Kidney capillary endothelial cell (primary cell): ENCODE measurements around the gene ERVK3-1.
"Not testable (repeated sequence)": the region's sequence is repeated elsewhere in the genome, so short reads cannot be mapped to it uniquely, and the experiment has no call there.

Experiments
- DNase-seq: peaks from one replicate; pipeline ENCODE4 v3.0.0-alpha.2; 2018; ENCODE audit warnings: low spot score

Gene ERVK3-1

DNA sequence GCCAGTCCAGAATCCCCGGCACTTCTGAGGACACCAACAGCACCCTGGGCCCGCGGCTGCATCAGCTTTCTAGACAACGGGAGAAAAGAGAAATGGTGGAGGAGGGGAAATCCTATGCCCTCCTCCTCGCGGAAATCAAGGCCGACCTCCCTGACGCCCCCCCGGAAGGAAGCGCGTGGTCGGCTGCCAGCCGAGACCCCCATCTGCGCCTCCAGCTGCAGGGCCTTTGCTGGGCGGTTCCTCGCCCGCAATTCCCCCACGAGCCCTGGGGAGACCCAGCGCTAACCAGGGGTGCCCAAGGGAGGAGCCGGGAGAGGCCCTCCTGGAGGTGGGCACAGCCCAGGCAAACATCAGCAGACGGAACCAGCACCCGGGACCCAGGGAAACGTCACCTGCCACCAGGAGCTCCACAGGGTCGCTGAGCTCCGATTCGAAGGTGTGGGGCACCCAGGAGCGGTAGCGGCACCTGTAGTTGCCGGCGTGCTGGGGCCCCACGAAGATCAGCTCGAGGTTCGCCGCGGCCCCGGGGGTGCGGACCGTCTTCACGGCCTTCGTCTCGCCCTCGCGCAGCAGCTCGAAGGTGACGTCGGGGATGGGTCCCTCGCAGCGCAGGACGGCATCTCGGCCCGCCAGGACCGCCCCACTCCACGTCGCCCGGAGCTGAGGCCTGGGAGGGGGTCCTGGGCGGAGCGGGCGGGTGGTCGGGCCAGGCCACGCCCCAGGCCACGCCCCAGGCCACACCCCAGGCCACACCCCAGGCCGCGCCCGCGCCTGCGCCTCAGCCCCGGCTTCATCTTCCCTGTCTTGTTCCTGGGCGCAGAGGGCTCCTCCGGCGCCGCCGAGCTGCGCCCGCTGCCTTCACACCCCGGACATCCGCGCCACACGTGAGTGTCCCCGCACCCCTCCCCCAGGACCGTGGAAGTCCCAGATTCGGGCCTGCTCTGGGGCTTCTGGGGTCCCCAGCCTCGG, 42.1 kb downstream of the ERVK3-1 start:
- DNase-seq, result no peak

- DNase-seq, result not testable (repeated sequence)
Observed at GRCh38 chr19:58348080-58348479, 42.9 kb downstream of the ERVK3-1 start.

DNA sequence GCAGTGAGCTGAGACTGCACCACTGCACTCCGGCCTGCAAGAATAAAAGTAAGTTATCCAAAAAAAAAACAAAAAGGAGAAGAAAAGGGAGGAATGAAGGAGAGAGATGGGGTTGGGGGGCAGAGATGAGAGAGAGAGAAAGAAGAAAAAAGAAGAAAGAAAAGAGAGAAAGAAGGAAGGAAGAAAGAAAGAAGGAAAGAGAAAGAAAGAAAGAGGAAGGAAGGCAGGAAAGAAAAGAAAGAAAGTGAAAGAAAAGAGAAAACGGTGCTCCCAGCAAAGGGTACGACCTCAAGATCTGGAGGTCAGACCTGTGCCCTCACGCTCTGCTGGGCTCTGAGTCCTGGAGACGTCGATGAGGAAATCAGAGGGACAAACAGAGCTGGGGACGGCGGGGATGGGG, 44.4 kb downstream of the ERVK3-1 start:
- DNase-seq, result no peak

DNA sequence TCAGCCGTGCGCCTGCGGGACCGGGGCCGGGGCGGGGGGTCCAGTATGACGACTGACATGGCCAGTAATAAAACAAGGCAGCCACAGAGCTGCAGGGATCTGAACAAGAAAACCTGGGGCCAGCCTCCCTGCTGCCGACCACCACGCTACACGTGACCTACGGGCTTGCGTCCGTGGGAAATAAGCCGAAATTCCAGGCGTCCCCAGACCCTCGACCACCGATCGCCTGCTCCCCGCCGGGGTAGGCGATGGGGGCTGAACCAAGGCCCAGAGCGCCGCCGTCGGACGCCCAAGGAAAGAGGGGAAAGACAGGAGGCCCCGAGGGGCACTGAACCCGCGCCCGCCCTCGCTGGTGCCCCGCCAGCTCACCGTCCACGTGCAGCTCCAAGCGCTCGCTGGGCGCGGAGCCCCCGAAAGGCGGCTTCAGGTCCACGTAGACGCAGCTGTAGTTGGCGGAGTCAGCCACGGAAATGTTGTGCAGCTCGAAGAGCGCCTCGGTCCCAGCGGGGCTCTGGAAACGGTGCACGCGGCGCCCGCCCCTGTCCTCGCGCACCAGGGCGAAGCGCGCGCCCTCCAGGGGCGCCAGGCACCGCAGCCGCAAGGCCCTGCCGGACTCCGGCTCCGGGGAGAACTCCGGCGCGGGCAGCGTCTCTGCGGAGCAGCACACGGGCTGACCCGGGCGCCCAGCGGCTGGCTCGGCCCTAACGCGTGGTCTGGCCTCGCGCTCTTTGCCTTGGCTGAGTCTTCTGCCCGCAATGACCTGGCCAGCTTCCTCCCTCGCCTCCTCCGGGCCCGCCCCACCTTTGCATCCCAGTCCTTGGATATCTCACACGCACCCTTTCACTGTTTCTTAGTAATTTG, 45.1 kb downstream of the ERVK3-1 start:
- DNase-seq, result no peak

- DNase-seq, result no peak
Observed at GRCh38 chr19:58350871-58351557, 45.8 kb downstream of the ERVK3-1 start.

GRCh38 chr19:58351558-58351878, 46.3 kb downstream of the ERVK3-1 start:
- DNase-seq, result no peak

DNA sequence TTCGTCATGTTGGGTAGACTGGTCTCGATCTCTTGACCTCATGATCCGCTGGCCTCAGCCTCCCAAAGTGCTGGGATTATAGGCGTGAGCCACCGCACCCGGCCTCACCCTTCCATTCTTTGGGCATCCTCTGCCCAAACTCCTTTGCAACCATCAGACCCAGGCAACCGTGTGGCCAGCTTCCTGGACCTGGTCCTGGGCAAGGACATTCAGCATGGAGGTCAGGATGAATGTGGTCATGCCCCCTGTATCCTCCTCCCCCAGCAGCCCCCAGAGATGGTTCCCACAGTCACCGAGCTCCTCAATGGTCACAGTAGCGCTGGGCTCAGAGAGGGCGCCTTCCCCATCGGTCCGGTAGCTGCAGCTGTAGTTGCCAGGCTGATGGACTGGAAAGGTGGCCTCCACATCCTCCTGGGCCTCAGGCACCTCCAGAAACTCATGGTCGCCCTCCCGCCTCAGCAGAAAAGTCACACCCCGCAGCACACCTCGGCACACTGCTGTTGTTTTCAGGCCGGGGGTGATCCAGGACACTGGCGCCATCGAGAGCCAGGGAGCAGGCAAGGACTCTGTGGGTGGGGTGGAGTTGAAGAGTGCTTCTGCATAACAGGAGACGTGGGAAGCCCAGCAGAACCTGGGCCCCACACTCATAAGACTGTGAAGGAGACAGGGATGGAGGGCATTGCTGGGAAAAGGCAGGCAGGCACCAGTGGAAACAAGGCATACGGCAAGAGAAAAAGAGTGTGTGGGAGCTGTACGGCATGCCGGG, 47.0 kb downstream of the ERVK3-1 start:
- no peak for DNase-seq

- DNase-seq, result no peak
Observed at GRCh38 chr19:58352760-58353671, 47.8 kb downstream of the ERVK3-1 start, which contains the start of gene A1BG. Gene A1BG, minus strand, starts transcription at chr19:58353492. Its CDS starts 55 bp downstream, at chr19:58353437.

DNA sequence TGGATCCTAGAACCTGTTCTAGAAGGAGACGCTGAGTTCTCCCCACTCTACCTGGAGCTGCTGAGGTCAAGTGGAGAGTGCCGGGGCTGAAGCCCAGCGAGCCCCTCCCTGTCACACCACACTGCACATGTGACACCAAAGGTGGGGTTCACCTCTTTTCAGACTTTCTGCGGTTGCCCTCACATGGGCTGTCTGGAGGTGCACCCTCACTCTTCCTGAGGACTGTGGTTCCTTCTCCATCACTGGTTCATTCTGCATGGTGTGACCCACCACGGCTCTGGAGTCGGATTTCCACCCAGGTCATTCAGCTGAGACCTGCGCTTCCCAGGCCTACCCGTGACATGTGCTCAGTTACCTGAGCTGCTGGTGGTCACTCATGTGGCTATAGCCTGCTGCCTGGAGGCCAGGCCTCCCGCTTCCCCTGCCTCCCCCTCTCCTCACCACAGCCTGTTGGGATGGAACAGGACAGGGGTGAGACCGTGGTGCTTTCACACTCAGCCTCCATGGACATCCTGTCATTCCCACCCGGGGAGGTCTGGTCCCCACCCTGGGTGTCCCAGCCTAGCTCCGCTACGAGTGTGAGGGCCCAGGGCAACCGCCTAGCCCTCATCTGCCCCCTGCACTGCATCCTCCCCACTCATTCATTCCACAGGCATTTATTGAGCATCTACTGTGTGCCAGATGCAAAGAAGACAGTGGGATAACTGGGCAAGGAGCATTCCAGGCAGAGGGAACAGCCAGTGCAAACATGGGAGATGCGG, 48.7 kb downstream of the ERVK3-1 start:
- DNase-seq, result no peak

DNA sequence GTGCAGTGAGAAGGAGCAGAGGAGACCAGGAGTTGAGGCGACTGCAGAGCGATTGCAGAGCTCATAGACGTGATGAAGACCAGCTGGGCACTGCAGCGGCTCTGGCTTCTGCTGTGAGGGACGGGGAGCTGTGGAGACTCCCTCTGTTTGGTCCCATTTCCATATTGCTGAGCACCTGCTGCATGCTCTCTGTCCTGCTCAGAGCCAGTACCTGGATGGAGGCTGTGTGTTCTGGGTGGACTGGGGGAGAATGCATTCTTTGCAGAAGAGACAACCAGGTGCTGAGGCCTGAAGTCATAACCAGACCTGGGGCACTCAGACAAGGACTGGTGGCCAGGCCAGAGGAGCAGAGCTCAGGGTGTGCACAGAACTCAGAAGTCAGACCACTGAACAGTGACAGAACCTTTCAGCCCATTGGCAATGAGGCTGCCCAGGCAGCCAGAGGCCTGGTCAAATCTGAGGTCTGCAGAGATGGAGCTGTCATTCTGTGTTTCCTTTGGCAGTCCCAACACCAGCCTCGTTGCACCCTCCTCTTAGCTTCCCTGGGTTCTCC, 49.4 kb downstream of the ERVK3-1 start:
- DNase-seq, result no peak

DNA sequence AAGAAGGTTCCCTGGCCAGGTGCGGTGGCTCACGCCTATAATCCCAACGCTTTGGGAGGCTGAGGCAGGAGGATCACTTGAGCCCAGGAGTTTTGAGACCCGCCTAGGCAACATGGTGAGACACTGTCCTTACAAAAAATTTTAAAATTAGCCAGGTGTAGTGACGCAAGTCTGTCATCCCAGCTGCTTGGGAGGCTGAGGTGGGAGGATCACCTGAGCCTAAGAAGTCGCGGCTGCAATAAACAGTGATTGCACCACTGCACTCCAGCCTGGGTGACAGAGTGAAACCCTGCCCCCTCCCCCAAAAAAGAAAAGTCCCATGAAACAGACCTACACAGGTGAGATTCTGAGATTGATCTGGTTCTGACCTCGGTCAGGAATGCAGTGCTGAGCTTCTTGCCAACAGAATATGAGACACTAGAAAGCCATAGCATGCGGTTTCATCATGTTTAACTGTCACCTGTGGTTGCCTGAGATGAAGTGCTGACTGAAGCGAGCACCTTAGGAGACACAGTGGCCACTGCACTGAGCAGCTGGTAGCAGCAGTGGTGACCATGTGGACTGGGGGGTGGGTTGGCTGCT, 50.1 kb downstream of the ERVK3-1 start:
- no peak for DNase-seq

- DNase-seq, result no peak
Observed at GRCh38 chr19:58355908-58356765, 51.0 kb downstream of the ERVK3-1 start.

DNA sequence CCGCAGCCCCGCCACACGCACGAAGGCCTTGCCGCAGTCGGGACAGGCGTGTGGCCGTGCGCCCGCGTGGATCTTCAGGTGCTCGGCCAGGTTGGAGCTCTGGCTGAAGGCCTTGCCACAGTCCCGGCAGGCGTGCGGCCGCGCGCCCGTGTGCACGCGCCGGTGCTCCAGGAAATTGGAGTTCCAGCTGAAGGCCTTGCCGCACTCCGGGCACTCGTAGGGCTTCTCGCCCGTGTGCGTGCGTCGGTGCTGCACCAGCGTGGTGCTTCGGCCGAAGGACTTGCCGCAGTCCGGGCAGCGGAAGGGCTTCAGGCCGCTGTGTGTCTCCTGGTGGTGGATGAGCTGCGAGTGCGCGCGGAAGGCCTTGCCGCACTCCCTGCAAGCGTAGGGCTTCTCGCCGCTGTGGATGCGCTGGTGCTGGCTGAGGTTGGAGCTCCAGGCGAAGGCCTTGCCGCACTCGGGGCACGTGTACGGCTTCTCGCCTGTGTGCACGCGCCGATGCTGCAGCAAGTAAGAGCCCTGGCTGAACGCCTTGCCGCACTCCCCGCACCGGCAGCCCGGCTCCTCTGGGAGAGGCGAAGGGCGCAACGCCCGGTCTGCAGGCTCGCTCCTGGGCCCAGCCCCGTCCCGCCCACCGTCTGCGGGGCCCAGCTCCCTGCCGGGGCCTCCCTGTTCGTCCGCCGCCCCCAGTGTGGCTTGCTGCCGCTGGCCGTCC, 51.7 kb downstream of the ERVK3-1 start:
- no peak for DNase-seq

DNA sequence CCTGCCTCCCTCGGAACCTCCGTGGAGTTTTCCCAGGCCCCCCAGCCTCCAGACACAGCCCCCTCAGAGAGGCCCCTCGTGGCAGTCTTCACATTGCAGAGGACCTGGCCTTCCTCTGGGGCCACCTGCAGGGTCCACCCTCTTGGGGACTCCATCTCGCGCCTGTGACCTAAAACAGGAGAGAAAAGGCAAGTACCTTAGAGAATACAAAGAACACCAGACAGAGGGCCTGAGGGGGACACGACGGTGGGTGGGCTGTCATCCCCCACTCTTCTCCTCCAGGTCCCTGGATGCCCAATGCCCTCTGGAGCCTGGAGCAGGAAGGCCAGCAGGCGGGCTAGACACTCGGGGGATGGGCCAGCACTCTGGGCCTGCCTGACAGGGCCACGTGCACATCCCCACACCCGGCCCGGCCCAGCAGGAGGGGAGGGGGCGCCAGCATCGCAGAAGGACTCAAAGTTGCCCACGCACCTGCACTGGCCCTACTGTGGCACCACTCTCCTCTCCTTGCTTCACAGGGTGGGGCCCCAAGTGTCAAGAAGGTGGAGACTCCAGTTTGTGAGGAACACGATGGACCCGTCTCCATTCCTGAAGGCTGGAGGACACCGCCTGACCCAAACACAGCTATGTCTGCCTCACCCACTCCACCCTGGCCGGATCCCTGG, 52.4 kb downstream of the ERVK3-1 start:
- no peak for DNase-seq

DNA sequence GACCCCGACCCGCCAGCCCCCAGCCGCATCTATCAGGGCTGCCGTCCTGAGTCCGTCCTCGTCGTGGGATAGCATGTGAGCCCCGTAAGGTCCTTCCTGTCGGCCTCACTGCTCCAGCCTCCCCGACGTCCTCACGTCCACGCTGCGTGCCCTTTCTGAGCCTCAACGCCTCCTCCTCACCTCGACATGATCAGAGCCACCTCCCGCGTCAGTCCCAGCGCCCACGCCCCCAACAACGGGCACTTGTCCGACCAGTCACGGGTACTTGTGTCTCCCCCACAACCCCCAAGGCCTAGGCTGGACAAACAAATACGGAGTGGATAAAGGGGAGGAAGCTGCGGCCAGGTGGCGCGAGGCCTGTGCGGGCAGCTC, 56.7 kb downstream of the ERVK3-1 start:
- no peak for DNase-seq

DNA sequence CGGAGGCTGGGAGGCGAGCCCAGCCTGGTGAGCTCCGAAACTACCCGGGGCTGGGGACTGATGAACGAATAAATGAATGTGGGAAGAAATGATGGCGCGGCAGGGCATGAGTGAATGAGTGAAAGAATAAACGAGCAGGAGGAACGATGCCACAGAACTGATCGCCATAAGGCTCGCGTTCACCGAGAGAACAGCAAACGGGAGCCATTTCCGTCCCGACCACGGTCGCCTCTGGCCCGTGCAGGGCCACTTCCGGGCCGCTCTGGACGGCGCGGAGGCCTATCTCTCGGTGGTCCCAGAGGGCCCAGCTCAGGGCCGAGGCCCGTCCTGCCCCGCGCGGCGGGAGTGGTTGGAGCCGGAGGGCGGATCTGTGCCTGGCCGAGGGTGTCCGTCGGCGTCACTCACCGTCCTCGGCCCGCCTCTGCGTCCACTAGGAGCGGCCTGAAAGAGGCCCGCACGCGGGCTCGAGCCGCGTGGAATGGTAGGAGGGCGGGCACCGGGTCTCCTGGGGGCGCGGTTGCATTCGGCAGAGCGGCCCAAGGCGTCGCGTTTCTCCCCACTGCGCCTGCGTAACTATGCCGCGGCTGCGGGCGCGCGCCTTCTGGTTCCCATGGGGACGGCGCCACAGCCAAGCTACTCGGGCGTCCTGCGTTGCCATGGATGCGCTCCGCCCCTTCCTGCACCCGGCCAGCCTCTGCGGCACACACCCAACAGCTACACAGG, 57.3 kb downstream of the ERVK3-1 start, which contains the start of gene ZNF497:
TSS of gene ZNF497 (minus strand) at position 480 of the 723 bp plus-strand sequence. CDS start 5,116 bp downstream, outside the sequence.
- DNase-seq, result peak; percentile 92
